IMR-90 (cell line): Measurements from ENCODE around the gene SLC9A3. TPM values are rescaled to one million over a fixed set of nuclear protein-coding genes. Genes with fewer than 3 reads are reported as not detected.

Source experiments
- ATAC-seq: fragments of 200-7000 bp; cut with Tn5 transposase; 2 replicates; pipeline ENCODE4 v1.9.1; 2020; ENCODE audit warnings: low read depth, mild to moderate bottlenecking, moderate library complexity
- BruUV-seq: library from RNA; stranded (reverse); fragments of 400-500 nt; replicated peaks from 2 replicates; lab custom pipeline; 2021; lab: Mats Ljungman, UMichigan
- CTCF ChIA-PET: fragments of 300-600 bp; formaldehyde crosslinking; extraction: SDS; loops from one replicate; lab custom pipeline; 2021; ENCODE audit warnings: antibody characterized with exemption; lab: Yijun Ruan, JAX
- POLR2A ChIA-PET: fragments of 300-600 bp; sonication (Branson Sonifier 250); formaldehyde crosslinking; loops from one replicate; lab custom pipeline; 2022; ENCODE audit warnings: antibody characterized with exemption; ENCODE audit not compliant: unreplicated experiment; lab: Charles Lee
- DNase-seq: peaks from one replicate; pipeline ENCODE4 v3.0.0; 2013
- H2AFZ ChIP-seq: replicated peaks from 2 replicates; pipeline ENCODE3; 2013; ENCODE audit warnings: low read length, mild to moderate bottlenecking; ENCODE audit not compliant: poor library complexity
- H2AK5ac ChIP-seq: 2 replicates; pipeline ENCODE4 v1.6.1; 2013; ENCODE audit warnings: low read depth, low read length, inconsistent platforms
- H2AK9ac ChIP-seq: replicated peaks from 2 replicates; pipeline ENCODE3; 2013; ENCODE audit warnings: mild to moderate bottlenecking, low read depth, low read length, moderate library complexity; ENCODE audit not compliant: poor library complexity
- H2BK120ac ChIP-seq: 2 replicates; pipeline ENCODE4 v1.6.1; 2013; ENCODE audit warnings: low read depth, low read length, inconsistent platforms
- H2BK15ac ChIP-seq: 3 replicates; pipeline ENCODE4 v1.6.1; 2013; ENCODE audit warnings: low read depth, low read length, inconsistent platforms
- H2BK20ac ChIP-seq: 2 replicates; pipeline ENCODE4 v1.6.1; 2013; ENCODE audit warnings: low read depth, mild to moderate bottlenecking, inconsistent platforms, low read length, moderate library complexity
- H2BK5ac ChIP-seq: 2 replicates; pipeline ENCODE4 v1.6.1; 2013; ENCODE audit warnings: mild to moderate bottlenecking, low read depth, low read length, inconsistent platforms; ENCODE audit not compliant: poor library complexity, severe bottlenecking
- H3K14ac ChIP-seq: replicated peaks from 2 replicates; pipeline ENCODE4 v1.6.1; 2013; ENCODE audit warnings: low read depth, low read length, inconsistent platforms
- H3K18ac ChIP-seq: 2 replicates; pipeline ENCODE4 v1.6.1; 2013; ENCODE audit warnings: low read depth, low read length, control low read depth
- H3K23ac ChIP-seq: 2 replicates; pipeline ENCODE4 v1.6.1; 2013; ENCODE audit warnings: low read depth, low read length, inconsistent platforms
- H3K27ac ChIP-seq: 2 replicates; pipeline ENCODE4 v1.5.1; 2013; ENCODE audit warnings: mild to moderate bottlenecking, control low read depth, low read length; ENCODE audit not compliant: insufficient read depth
- H3K27me3 ChIP-seq: 2 replicates; pipeline ENCODE4 v1.6.1; 2013; ENCODE audit warnings: low read length; ENCODE audit not compliant: control insufficient read depth, insufficient read depth
- H3K36me3 ChIP-seq: 2 replicates; pipeline ENCODE4 v1.6.1; 2013; ENCODE audit warnings: low read length, mixed read lengths; ENCODE audit not compliant: control insufficient read depth, insufficient read depth
- H3K4ac ChIP-seq: 2 replicates; pipeline ENCODE4 v1.6.1; 2013; ENCODE audit warnings: low read depth, low read length, inconsistent platforms
- H3K4me1 ChIP-seq: 2 replicates; pipeline ENCODE4 v1.6.1; 2013; ENCODE audit warnings: low read length, mixed read lengths; ENCODE audit not compliant: control insufficient read depth, insufficient read depth
- H3K4me2 ChIP-seq: 2 replicates; pipeline ENCODE4 v1.6.1; 2013; ENCODE audit warnings: low read depth, mild to moderate bottlenecking, control low read depth, low read length, moderate library complexity
- H3K4me3 ChIP-seq: 2 replicates; pipeline ENCODE4 v1.5.1; 2013; ENCODE audit warnings: low read depth, mild to moderate bottlenecking, control low read depth, low read length, moderate library complexity; ENCODE audit not compliant: insufficient read depth
- H3K56ac ChIP-seq: 2 replicates; pipeline ENCODE4 v1.6.1; 2013; ENCODE audit warnings: low read length, inconsistent platforms; ENCODE audit not compliant: insufficient read depth; ENCODE audit errors: extremely low read depth
- H3K79me1 ChIP-seq, 2 experiments: 2 replicates each; pipeline ENCODE4 v1.6.1; 2013; ENCODE audit warnings: low read length in 2 of 2, inconsistent platforms in 1 of 2, low read depth in 1 of 2
- H3K9ac ChIP-seq: 2 replicates; pipeline ENCODE4 v1.6.1; 2013; ENCODE audit warnings: low read depth, low read length, control low read depth
- H3K9me1 ChIP-seq: 2 replicates; pipeline ENCODE4 v1.6.1; 2013; ENCODE audit warnings: low read length, inconsistent platforms; ENCODE audit not compliant: insufficient read depth
- H3K9me3 ChIP-seq: 2 replicates; pipeline ENCODE4 v1.6.1; 2013; ENCODE audit warnings: low read length; ENCODE audit not compliant: control insufficient read depth, insufficient read depth
- H4K20me1 ChIP-seq: 2 replicates; pipeline ENCODE4 v1.6.1; 2013; ENCODE audit warnings: low read length, inconsistent platforms; ENCODE audit not compliant: insufficient read depth
- H4K5ac ChIP-seq: 2 replicates; pipeline ENCODE4 v1.6.1; 2013; ENCODE audit warnings: mild to moderate bottlenecking, low read depth, low read length, control low read depth
- H4K8ac ChIP-seq, 2 experiments: 2 replicates each; pipeline ENCODE4 v1.6.1; 2013; ENCODE audit warnings: low read depth in 2 of 2, low read length in 2 of 2, control low read depth in 1 of 2, inconsistent platforms in 1 of 2
- H4K91ac ChIP-seq: 2 replicates; pipeline ENCODE4 v1.6.1; 2013; ENCODE audit warnings: low read depth, low read length, inconsistent platforms; ENCODE audit not compliant: insufficient read depth
- CEBPB ChIP-seq: IDR thresholded peaks from 2 replicates; pipeline ENCODE4 v1.6.1; 2012; ENCODE audit warnings: low read depth, low read length, improper control_type of control experiment
- FOS ChIP-seq: fragments of 150-350 bp; IDR thresholded peaks from 2 replicates; pipeline ENCODE4 v1.6.1; 2016; ENCODE audit warnings: low read depth, low read length
- MAFK ChIP-seq: IDR thresholded peaks from 2 replicates; pipeline ENCODE4 v1.6.1; 2012; ENCODE audit warnings: low read depth, low read length, improper control_type of control experiment
- MXI1 ChIP-seq: IDR thresholded peaks from 2 replicates; pipeline ENCODE4 v1.6.1; 2012; ENCODE audit warnings: low read depth, mild to moderate bottlenecking, low read length, moderate library complexity, borderline replicate concordance
- NFE2L2 ChIP-seq: fragments of 150-350 bp; IDR thresholded peaks from 2 replicates; pipeline ENCODE4 v1.6.1; 2016; ENCODE audit warnings: low read depth, mild to moderate bottlenecking, low read length
- POLR2A ChIP-seq: IDR thresholded peaks from 2 replicates; pipeline ENCODE4 v1.6.1; 2012; ENCODE audit warnings: mild to moderate bottlenecking, low read depth, low read length
- RAD21 ChIP-seq: IDR thresholded peaks from 2 replicates; pipeline ENCODE4 v1.6.1; 2012; ENCODE audit warnings: low read length, improper control_type of control experiment
- RCOR1 ChIP-seq: IDR thresholded peaks from 2 replicates; pipeline ENCODE4 v1.6.1; 2012; ENCODE audit warnings: mild to moderate bottlenecking, low read length, improper control_type of control experiment; ENCODE audit not compliant: insufficient replicate concordance
- RFX5 ChIP-seq: IDR thresholded peaks from 2 replicates; pipeline ENCODE4 v1.8.0; 2012; ENCODE audit warnings: low read depth, mild to moderate bottlenecking, low read length, moderate library complexity
- WGBS, 2 experiments: methylation state at CpG; one replicate each; pipeline versions ENCODE4 v1.1.5 to v1.1.7; 2013; ENCODE audit warnings: missing lambda C conversion rate in 2 of 2; ENCODE audit not compliant: insufficient read length in 1 of 2; ENCODE audit errors: extremely low coverage in 2 of 2; 5-methylcytosine and 5-hydroxymethylcytosine counted together
- dilution Hi-C: fragments of 300-500 bp; cut with HindIII; formaldehyde crosslinking; loops from one replicate; pipeline ENCODE4 v1.14.3; 2018; ENCODE audit warnings: low sequenced_read_pairs; ENCODE audit not compliant: unreplicated experiment
- in situ Hi-C: fragments of 300-500 bp; cut with MboI; formaldehyde crosslinking; loops from 3 replicates; pipeline ENCODE4 v1.14.3; 2019; ENCODE audit warnings: low sequenced_read_pairs, inconsistent platforms, mixed read lengths
- intact Hi-C: fragments of 100-400 bp; cut with micrococcal nuclease; formaldehyde crosslinking; loops from 2 replicates; pipeline ENCODE4 v1.10.0; 2022
- polyA plus RNA-seq, 3 experiments: library from polyadenylated mRNA; depleted of rRNA; stranded (reverse); fragments of >200 nt; gene quantifications; 2 replicates each; pipeline ENCODE4 v1.2.3, GENCODE V29; 2012; ENCODE audit warnings: low replicate concordance in 1 of 3
- total RNA-seq: library from RNA; depleted of rRNA; stranded (reverse); fragments of >200 nt; gene quantifications from 2 replicates; pipeline ENCODE4 v1.2.3, GENCODE V29; 2012

SLC9A3 gene
- total and polyA plus RNA-seq, 2 of the 4 experiments (the other 2 are of a cell fraction): 0.72 to 1.5 TPM

GRCh38 chr5:483011-483410 lies 41.2 kb downstream of the SLC9A3 start:
- H3K27ac ChIP-seq: no peak overlapping the region
- intact Hi-C loops: no loop called here
- DNase-seq (no peak), ATAC-seq (no peak)
- H2AK9ac ChIP-seq: no peak overlapping the region
- no peaks in the 10 kb centered on the region for H3K36me3 ChIP-seq
- H2BK120ac ChIP-seq: no peak overlapping the region
- H3K9me1 ChIP-seq: no peaks in the 10 kb centered on the region
- H2AK5ac ChIP-seq: no peak overlapping the region
- H3K27me3 ChIP-seq: peaks cover 3% of the 10 kb centered on the region; the same call in 1 of the 2 replicates
- H3K4ac ChIP-seq: no peak overlapping the region
- TF ChIP-seq CEBPB (no peak), POLR2A (no peak), RFX5 (no peak), RAD21 (no peak), NFE2L2 (no peak), MXI1 (no peak), RCOR1 (no peak), FOS (no peak), MAFK (no peak)
- H2AFZ ChIP-seq: no peak overlapping the region
- no peak overlapping the region for H2BK15ac ChIP-seq
- no peak overlapping the region for H3K4me3 ChIP-seq
- no peaks in the 10 kb centered on the region for H3K9me3 ChIP-seq
- 88% methylated on average over 21 of the region's 26 CpGs; no CpG with 5 or more reads in 1 of the 2 experiments for WGBS, 2 experiments
- dilution Hi-C loops: no loop called here
- no peak overlapping the region for H3K9ac ChIP-seq
- in situ Hi-C loops: no loop called here
- no peak overlapping the region for H4K91ac ChIP-seq
- no peaks in the 10 kb centered on the region for H3K4me1 ChIP-seq
- no peaks in the 10 kb centered on the region; the same call in 1 of the 2 replicates for H4K20me1 ChIP-seq
- H4K8ac ChIP-seq: no peak overlapping the region
- no peak overlapping the region for H3K56ac ChIP-seq
- POLR2A ChIA-PET: no interaction called here
- no peak overlapping the region for H2BK20ac ChIP-seq
- H3K4me2 ChIP-seq: no peak overlapping the region
- H4K5ac ChIP-seq: no peak overlapping the region
- no peak overlapping the region for H2BK5ac ChIP-seq
- no peak overlapping the region for H3K14ac ChIP-seq
- no peak overlapping the region for H3K18ac ChIP-seq
- CTCF ChIA-PET: no interaction called here
- BruUV-seq: no TSS peak
- H3K79me1 ChIP-seq: no peaks in the 10 kb centered on the region
- H3K23ac ChIP-seq: no peak overlapping the region
